GM12865 (cell line): ENCODE results near the gene MED27.

Source experiments
- DNase-seq: peaks from one replicate; pipeline ENCODE4 v3.0.0; 2010; ENCODE audit warnings: low read depth
- H3K4me3 ChIP-seq: 2 replicates; pipeline ENCODE4 v1.5.1; 2011; ENCODE audit warnings: mild to moderate bottlenecking, low read depth, low read length, control low read depth
- CTCF ChIP-seq: IDR thresholded peaks from 2 replicates; pipeline ENCODE4 v1.5.1; 2011; ENCODE audit warnings: low read length, control low read depth, low read depth, inconsistent platforms; ENCODE audit not compliant: insufficient read depth; ENCODE audit errors: missing control alignments

The MED27 gene

GRCh38 chr9:131815970-131816873 lies 263.4 kb downstream of the MED27 start:
- no peak for DNase-seq
- TF ChIP-seq CTCF = no peak
- no peak overlapping the region for H3K4me3 ChIP-seq

- DNase-seq = no peak
- no peak for TF ChIP-seq CTCF
- H3K4me3 ChIP-seq = no peak overlapping the region
Observed at GRCh38 chr9:131814707-131815106, 265.0 kb downstream of the MED27 start.

GRCh38 chr9:131813116-131813515 lies 266.6 kb downstream of the MED27 start:
- DNase-seq = no peak
- H3K4me3 ChIP-seq = no peak overlapping the region
- TF ChIP-seq CTCF = no peak

- no peak overlapping the region for H3K4me3 ChIP-seq
- DNase-seq = no peak
- TF ChIP-seq CTCF = no peak
Observed at GRCh38 chr9:131812116-131812790, 267.4 kb downstream of the MED27 start.

- DNase-seq = no peak
- no peak overlapping the region for H3K4me3 ChIP-seq
- no peak for TF ChIP-seq CTCF
Observed at GRCh38 chr9:131811405-131811804, 268.3 kb downstream of the MED27 start.

GRCh38 chr9:131810351-131811170 lies 269.1 kb downstream of the MED27 start:
- H3K4me3 ChIP-seq = no peak overlapping the region
- peak; percentile 3 for TF ChIP-seq CTCF
- no peak for DNase-seq
